GM18867 (cell line): ENCODE results near the gene GPR62.

Source experiments
- ATAC-seq: cut with Tn5 transposase; IDR thresholded peaks from one replicate; pipeline ENCODE4 v1.9.1; 2021; ENCODE audit warnings: mild to moderate bottlenecking, moderate library complexity; ENCODE audit not compliant: unreplicated experiment

GPR62 gene

GRCh38 chr3:51937611-51938450 is 17.4 kb upstream of the GPR62 start:
- no peak for ATAC-seq

GRCh38 chr3:51938780-51939425 is 16.3 kb upstream of the GPR62 start:
- ATAC-seq = no peak

GRCh38 chr3:51940648-51941462 is 14.3 kb upstream of the GPR62 start:
- ATAC-seq = no peak

GRCh38 chr3:51941463-51941797 is 13.8 kb upstream of the GPR62 start:
- no peak for ATAC-seq

GRCh38 chr3:51941798-51942602 is 13.2 kb upstream of the GPR62 start, which contains the start of the genes PARP3 and RRP9:
PARP3 (plus strand) TSS chr3:51942363; CDS start chr3:51943356, 993 bp downstream.
RRP9 (minus strand) TSS chr3:51941904; CDS start chr3:51941867, 37 bp downstream.
- ATAC-seq = peak; percentile 89

- ATAC-seq = peak; percentile 37
These were observed 12.4 kb upstream of the GPR62 start for GRCh38 chr3:51942603-51943450.

GRCh38 chr3:51943451-51944391 is 11.5 kb upstream of the GPR62 start:
- ATAC-seq = no peak

- no peak for ATAC-seq
These were observed 10.6 kb upstream of the GPR62 start for GRCh38 chr3:51944451-51945021.

GRCh38 chr3:51945031-51945840 is 9.9 kb upstream of the GPR62 start:
- ATAC-seq = no peak

- no peak for ATAC-seq
These were observed 9.1 kb upstream of the GPR62 start for GRCh38 chr3:51945926-51946705.

- no peak for ATAC-seq
These were observed 8.4 kb upstream of the GPR62 start for GRCh38 chr3:51946796-51947195.

- ATAC-seq = no peak
These were observed 7.8 kb upstream of the GPR62 start for GRCh38 chr3:51947215-51947900.

- ATAC-seq = no peak
These were observed 7.1 kb upstream of the GPR62 start for GRCh38 chr3:51948016-51948580.

- no peak for ATAC-seq
These were observed 6.1 kb upstream of the GPR62 start for GRCh38 chr3:51949121-51949520.

GRCh38 chr3:51950899-51951298 is 4.3 kb upstream of the GPR62 start:
- no peak for ATAC-seq

GRCh38 chr3:51953445-51953844 is 1.7 kb upstream of the GPR62 start:
- ATAC-seq = no peak
